Left ventricle myocardium inferior (tissue), 1 donor: ENCODE measurements around the gene TNS3. TPM values are rescaled to one million over a fixed set of nuclear protein-coding genes. Genes with fewer than 3 reads are reported as not detected.

ENCODE experiments used
- DNase-seq: peaks from one replicate; pipeline ENCODE4 v3.0.0-alpha.2; 2020
- H3K27ac ChIP-seq: fragments of 200-600 bp; replicated peaks from 2 replicates; pipeline ENCODE4 v1.8.0; 2021
- H3K27me3 ChIP-seq: fragments of 200-600 bp; 2 replicates; pipeline ENCODE4 v1.8.0; 2021; ENCODE audit warnings: low read depth
- H3K36me3 ChIP-seq: fragments of 200-600 bp; 2 replicates; pipeline ENCODE4 v1.8.0; 2021
- H3K4me1 ChIP-seq: fragments of 200-600 bp; 2 replicates; pipeline ENCODE4 v1.8.0; 2021
- H3K4me3 ChIP-seq: fragments of 200-600 bp; 2 replicates; pipeline ENCODE4 v1.8.0; 2021; ENCODE audit warnings: mild to moderate bottlenecking, moderate library complexity
- H3K9me3 ChIP-seq: fragments of 200-600 bp; replicated peaks from 2 replicates; pipeline ENCODE4 v1.8.0; 2021
- intact Hi-C: fragments of 100-400 bp; cut with micrococcal nuclease; formaldehyde crosslinking; loops from one replicate; pipeline ENCODE4 v1.11.0; 2022
- total RNA-seq: library from RNA; stranded (reverse); fragmentation: NEBNext Ultra II Directional; extraction: Animal tissue kit (Norgen Biotek cat#: 25700); gene quantifications from one replicate; pipeline ENCODE4 v1.2.1, GENCODE V29; 2021
- TF ChIP-seq, protein P1 (sequence below): fragments of 200-600 bp; IDR thresholded peaks from 2 replicates; pipeline ENCODE4 v1.8.0; 2021; ENCODE audit warnings: antibody characterized with exemption, mild to moderate bottlenecking, borderline replicate concordance
- donor health status: DM: no; HTN: yes; CAD: no; lungs with severe emphysema.

The TNS3 gene
- total RNA-seq, 1 donor from 2014 or later = 40.6 TPM

DNA sequence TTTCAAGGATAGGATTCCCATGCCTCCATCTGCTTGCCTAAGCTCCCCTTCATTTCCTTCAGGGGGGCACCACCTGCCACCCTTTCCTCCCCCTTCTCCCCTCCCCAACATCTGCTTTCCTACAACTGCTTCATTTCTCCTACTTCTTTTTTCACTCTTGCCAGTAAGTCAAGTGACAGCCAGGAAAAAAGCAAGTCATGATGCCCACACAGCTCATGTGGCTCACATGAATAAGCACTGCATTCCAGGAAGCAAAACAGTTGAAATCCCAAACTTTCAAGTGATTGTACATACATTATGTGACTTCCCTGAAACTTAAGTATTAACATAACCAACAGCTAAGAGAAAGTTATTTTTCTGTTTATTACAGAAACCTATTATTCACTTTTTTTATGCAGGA lies 78.6 kb downstream of the TNS3 start:
- Histone ChIP-seq H3K27me3 (no peaks in the 10 kb centered on the region), H3K4me1 (peaks cover 68% of the 10 kb centered on the region), H3K27ac (no peak overlapping the region), H3K36me3 (no peaks in the 10 kb centered on the region), H3K9me3 (no peaks in the 10 kb centered on the region), H3K4me3 (no peak overlapping the region)
- TF ChIP-seq, protein P1, sequence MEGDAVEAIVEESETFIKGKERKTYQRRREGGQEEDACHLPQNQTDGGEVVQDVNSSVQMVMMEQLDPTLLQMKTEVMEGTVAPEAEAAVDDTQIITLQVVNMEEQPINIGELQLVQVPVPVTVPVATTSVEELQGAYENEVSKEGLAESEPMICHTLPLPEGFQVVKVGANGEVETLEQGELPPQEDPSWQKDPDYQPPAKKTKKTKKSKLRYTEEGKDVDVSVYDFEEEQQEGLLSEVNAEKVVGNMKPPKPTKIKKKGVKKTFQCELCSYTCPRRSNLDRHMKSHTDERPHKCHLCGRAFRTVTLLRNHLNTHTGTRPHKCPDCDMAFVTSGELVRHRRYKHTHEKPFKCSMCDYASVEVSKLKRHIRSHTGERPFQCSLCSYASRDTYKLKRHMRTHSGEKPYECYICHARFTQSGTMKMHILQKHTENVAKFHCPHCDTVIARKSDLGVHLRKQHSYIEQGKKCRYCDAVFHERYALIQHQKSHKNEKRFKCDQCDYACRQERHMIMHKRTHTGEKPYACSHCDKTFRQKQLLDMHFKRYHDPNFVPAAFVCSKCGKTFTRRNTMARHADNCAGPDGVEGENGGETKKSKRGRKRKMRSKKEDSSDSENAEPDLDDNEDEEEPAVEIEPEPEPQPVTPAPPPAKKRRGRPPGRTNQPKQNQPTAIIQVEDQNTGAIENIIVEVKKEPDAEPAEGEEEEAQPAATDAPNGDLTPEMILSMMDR = no peak
- no peak for DNase-seq
- intact Hi-C loops = no loop called here

DNA sequence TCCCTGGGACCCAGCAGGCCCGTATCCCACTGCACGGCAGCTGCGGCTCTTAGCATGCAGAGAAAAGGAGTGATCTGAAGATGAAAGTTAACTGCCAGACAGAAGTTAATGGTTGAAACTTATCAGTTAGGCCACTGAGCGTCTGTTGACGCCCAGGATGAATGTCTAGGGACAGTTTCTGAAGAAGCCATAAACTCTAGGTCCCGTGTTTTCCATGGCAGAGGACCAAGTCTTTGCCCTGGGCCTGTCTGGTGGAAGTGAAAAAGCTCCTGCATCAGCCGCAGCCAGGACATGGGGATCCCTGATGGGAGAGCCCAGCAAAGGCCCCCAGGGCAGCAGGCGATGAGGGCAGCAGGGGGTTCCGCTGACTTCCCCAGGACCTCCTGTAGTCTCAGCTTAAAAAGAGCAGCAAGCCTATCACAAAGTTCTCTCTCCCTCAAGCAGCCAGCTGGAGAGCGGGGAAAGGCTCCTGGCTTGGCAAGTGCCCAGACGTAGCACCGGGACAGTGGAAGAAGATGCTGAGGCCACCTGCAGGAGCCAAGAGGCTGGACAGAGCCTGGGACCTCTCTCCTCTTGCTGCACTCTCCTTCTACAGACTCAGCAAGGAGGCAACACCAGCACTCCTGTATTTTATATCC lies 79.6 kb downstream of the TNS3 start:
- Histone ChIP-seq H3K36me3 (no peaks in the 10 kb centered on the region), H3K27me3 (no peaks in the 10 kb centered on the region), H3K27ac (no peak overlapping the region), H3K4me3 (no peak overlapping the region), H3K4me1 (peaks cover 66% of the 10 kb centered on the region), H3K9me3 (no peaks in the 10 kb centered on the region)
- DNase-seq = no peak
- intact Hi-C loops = no loop called here
- TF ChIP-seq, protein P1 = no peak

DNA sequence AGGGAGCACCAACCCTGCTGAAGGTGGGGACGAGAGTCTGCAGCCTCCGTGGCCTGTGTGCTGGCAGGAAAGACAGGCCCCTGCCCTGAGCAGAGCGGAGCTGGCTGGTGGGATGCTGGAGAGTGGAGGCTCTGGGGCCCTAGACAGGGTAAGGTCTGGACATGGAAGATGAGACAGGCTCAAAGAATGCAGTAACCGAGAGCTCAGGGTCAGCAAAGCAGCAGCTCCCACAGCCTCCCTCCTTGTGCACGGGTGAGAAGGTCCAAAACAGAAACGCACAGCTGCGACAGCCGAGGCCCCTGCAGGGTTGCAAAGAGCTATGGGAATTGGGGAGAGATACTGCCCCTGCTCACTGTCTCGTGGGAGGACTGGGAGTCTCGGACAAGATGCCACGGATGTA lies 80.5 kb downstream of the TNS3 start:
- Histone ChIP-seq H3K36me3 (no peaks in the 10 kb centered on the region), H3K27me3 (no peaks in the 10 kb centered on the region), H3K4me3 (no peak overlapping the region), H3K27ac (no peak overlapping the region), H3K9me3 (no peaks in the 10 kb centered on the region), H3K4me1 (peaks cover 66% of the 10 kb centered on the region)
- intact Hi-C loops = no loop called here
- no peak for DNase-seq
- TF ChIP-seq, protein P1 = no peak

DNA sequence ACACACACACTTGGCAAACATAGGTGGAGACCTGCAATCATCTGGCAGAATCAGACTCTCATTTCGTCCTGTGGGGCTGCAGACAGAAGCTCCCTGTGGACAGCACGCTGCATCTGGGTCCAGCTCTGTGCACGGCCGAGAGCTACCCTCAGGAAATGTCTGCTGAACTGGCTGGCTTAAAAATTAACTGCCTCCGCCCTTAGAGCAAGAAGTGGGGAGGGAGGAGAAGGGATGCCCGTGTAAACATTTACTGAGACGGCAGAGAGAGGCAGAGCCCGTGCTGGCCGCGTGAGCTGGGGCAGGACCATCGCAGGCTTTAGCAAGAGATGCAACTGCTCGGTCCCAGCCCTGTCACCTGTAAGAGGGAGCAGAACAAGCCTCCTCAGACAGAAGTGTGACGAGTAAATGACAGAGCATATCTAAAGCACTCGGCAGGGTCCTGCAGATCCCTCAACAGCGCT lies 81.8 kb downstream of the TNS3 start:
- Histone ChIP-seq H3K9me3 (no peaks in the 10 kb centered on the region), H3K4me3 (no peak overlapping the region), H3K27me3 (no peaks in the 10 kb centered on the region), H3K27ac (no peak overlapping the region), H3K4me1 (peaks cover 72% of the 10 kb centered on the region), H3K36me3 (no peaks in the 10 kb centered on the region)
- no peak for DNase-seq
- intact Hi-C loops = no loop called here
- TF ChIP-seq, protein P1 = no peak

DNA sequence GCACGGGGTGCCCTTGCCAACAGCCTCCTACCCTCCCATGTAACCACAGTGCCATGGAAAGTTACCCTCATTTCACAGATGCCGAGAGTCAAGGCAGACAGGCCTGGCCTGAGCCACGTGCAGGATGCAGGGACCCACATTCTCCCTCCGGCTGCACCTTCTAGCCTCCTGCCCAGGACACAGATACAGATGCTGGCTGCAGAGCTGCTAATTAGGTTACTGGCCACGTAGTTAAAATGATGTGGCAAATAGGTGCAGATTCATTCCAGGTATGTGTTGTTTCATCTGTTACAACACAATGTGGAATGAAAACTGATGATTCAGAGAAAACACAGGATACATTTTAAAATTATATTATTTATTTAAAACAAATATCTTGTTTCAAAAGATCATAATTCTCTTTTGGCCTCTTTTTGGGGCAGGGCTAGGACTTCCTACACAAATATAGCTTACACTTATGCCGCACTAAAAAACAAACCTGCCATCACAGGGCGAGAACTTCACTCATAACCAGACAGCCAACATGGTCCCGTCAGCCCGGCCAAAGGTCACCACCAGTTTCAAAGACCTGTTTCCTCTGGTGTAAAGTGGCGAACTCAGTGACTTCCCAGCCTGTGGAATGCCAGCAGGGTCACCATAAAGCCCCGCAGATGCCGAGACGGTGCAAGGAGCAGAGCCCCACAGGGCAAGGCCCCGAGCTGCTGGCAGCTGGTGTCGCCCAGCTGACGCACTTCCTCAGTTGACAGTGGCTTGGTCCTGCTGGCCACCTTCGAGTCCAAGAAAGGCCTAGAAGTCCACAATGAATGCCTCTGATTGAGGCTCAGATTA lies 83.5 kb downstream of the TNS3 start:
- Histone ChIP-seq H3K4me3 (no peak overlapping the region), H3K27ac (no peak overlapping the region), H3K9me3 (no peaks in the 10 kb centered on the region), H3K36me3 (no peaks in the 10 kb centered on the region), H3K27me3 (no peaks in the 10 kb centered on the region), H3K4me1 (peaks cover 79% of the 10 kb centered on the region)
- intact Hi-C loops = no loop called here
- TF ChIP-seq, protein P1 = no peak
- no peak for DNase-seq
